Tibial nerve (tissue), 4 donors: ENCODE data around the gene CD7.

Experiments
- EP300 ChIP-seq, 2 donors: sonication (generic); formaldehyde crosslinking; IDR thresholded peaks; one replicate each; pipeline ENCODE4 v1.6.1; 2017; ENCODE audit warnings: antibody characterized with exemption in 2 of 2, mild to moderate bottlenecking in 1 of 2
- POLR2A ChIP-seq, 2 donors: fragments of 450-650 bp; IDR thresholded peaks; one replicate each; pipeline ENCODE4 v1.6.1; 2017; ENCODE audit warnings: antibody characterized with exemption in 2 of 2, mild to moderate bottlenecking in 2 of 2, moderate library complexity in 2 of 2
- TF ChIP-seq, protein P1 (sequence below), 5 experiments: fragments of 200-600 bp in 3 of 5; fragments of 450-650 bp in 2 of 5; sonication (generic) in 3 of 5; IDR thresholded peaks; one replicate each; pipeline ENCODE4 v1.5.1; 2016 to 2019; ENCODE audit warnings: antibody characterized with exemption in 5 of 5, mild to moderate bottlenecking in 3 of 5, moderate library complexity in 2 of 5

DNA sequence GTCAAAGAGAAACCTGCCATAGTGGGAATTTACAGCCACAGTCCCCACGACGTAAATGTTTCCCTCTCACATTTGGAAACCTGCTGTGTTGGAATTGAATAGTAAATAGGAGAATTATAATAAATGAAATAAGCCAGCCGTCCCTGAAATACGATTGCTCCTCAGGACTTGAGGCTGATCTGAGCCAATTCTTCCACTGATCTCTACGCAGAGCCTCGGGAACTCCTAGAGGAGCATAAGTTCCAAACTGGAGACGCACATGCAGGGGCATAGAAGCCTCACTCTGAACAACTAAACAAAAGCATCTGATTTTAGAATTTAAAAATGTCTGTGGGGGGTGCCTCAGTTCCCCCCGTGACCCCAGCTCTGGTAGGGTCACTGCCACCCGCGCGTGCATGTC lies 31.5 kb upstream of the CD7 start:
- TF ChIP-seq, protein P1, sequence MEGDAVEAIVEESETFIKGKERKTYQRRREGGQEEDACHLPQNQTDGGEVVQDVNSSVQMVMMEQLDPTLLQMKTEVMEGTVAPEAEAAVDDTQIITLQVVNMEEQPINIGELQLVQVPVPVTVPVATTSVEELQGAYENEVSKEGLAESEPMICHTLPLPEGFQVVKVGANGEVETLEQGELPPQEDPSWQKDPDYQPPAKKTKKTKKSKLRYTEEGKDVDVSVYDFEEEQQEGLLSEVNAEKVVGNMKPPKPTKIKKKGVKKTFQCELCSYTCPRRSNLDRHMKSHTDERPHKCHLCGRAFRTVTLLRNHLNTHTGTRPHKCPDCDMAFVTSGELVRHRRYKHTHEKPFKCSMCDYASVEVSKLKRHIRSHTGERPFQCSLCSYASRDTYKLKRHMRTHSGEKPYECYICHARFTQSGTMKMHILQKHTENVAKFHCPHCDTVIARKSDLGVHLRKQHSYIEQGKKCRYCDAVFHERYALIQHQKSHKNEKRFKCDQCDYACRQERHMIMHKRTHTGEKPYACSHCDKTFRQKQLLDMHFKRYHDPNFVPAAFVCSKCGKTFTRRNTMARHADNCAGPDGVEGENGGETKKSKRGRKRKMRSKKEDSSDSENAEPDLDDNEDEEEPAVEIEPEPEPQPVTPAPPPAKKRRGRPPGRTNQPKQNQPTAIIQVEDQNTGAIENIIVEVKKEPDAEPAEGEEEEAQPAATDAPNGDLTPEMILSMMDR (IDR thresholded peaks at IDR 0.05) = no peak
- TF ChIP-seq POLR2A (IDR thresholded peaks at IDR 0.05) = no peak
- no peak for TF ChIP-seq EP300 (IDR thresholded peaks at IDR 0.05)
